Left ventricle myocardium inferior (tissue), 1 donor: Measurements from ENCODE around the gene UNC45A. TPM values are rescaled to one million over a fixed set of nuclear protein-coding genes. Genes with fewer than 3 reads are reported as not detected.

Experiments used
- DNase-seq: peaks from one replicate; pipeline ENCODE4 v3.0.0-alpha.2; 2020
- H3K27ac ChIP-seq: fragments of 200-600 bp; replicated peaks from 2 replicates; pipeline ENCODE4 v1.8.0; 2021
- H3K27me3 ChIP-seq: fragments of 200-600 bp; 2 replicates; pipeline ENCODE4 v1.8.0; 2021; ENCODE audit warnings: low read depth
- H3K36me3 ChIP-seq: fragments of 200-600 bp; 2 replicates; pipeline ENCODE4 v1.8.0; 2021
- H3K4me1 ChIP-seq: fragments of 200-600 bp; 2 replicates; pipeline ENCODE4 v1.8.0; 2021
- H3K4me3 ChIP-seq: fragments of 200-600 bp; 2 replicates; pipeline ENCODE4 v1.8.0; 2021; ENCODE audit warnings: mild to moderate bottlenecking, moderate library complexity
- H3K9me3 ChIP-seq: fragments of 200-600 bp; replicated peaks from 2 replicates; pipeline ENCODE4 v1.8.0; 2021
- intact Hi-C: fragments of 100-400 bp; cut with micrococcal nuclease; formaldehyde crosslinking; loops from one replicate; pipeline ENCODE4 v1.11.0; 2022
- total RNA-seq: library from RNA; stranded (reverse); fragmentation: NEBNext Ultra II Directional; extraction: Animal tissue kit (Norgen Biotek cat#: 25700); gene quantifications from one replicate; pipeline ENCODE4 v1.2.1, GENCODE V29; 2021
- TF ChIP-seq, protein P1 (sequence below): fragments of 200-600 bp; IDR thresholded peaks from 2 replicates; pipeline ENCODE4 v1.8.0; 2021; ENCODE audit warnings: antibody characterized with exemption, mild to moderate bottlenecking, borderline replicate concordance
- donor health status: DM: no; HTN: yes; CAD: no; lungs with severe emphysema.

Gene UNC45A
- total RNA-seq, 1 donor from 2014 or later = 21.9 TPM

DNA sequence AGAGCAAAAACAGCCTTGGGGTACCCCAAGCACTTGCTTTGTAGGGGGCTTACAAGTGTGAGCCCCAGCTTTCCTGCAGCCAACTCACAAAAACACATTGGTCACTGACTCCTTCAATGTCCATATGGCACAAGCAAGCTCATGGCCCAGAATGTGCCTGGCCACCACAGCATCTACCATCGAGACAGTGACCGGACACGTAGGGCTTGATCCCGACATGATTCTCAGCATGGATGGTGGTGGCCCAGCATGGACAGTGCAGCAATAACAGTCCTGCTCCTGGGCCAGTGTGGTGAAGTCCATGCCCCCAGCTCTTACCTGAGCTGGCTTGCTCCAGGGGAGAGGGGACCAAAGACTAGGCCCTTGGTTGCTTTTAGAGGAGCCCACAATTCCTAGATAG is 6.0 kb downstream of the UNC45A start:
- Histone ChIP-seq H3K9me3 (no peaks in the 10 kb centered on the region), H3K36me3 (peaks cover 79% of the 10 kb centered on the region), H3K4me1 (peaks cover 10% of the 10 kb centered on the region), H3K27me3 (no peaks in the 10 kb centered on the region), H3K27ac (no peak overlapping the region), H3K4me3 (no peak overlapping the region)
- DNase-seq = no peak
- TF ChIP-seq, protein P1, sequence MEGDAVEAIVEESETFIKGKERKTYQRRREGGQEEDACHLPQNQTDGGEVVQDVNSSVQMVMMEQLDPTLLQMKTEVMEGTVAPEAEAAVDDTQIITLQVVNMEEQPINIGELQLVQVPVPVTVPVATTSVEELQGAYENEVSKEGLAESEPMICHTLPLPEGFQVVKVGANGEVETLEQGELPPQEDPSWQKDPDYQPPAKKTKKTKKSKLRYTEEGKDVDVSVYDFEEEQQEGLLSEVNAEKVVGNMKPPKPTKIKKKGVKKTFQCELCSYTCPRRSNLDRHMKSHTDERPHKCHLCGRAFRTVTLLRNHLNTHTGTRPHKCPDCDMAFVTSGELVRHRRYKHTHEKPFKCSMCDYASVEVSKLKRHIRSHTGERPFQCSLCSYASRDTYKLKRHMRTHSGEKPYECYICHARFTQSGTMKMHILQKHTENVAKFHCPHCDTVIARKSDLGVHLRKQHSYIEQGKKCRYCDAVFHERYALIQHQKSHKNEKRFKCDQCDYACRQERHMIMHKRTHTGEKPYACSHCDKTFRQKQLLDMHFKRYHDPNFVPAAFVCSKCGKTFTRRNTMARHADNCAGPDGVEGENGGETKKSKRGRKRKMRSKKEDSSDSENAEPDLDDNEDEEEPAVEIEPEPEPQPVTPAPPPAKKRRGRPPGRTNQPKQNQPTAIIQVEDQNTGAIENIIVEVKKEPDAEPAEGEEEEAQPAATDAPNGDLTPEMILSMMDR = no peak
- intact Hi-C loops = no loop called here

DNA sequence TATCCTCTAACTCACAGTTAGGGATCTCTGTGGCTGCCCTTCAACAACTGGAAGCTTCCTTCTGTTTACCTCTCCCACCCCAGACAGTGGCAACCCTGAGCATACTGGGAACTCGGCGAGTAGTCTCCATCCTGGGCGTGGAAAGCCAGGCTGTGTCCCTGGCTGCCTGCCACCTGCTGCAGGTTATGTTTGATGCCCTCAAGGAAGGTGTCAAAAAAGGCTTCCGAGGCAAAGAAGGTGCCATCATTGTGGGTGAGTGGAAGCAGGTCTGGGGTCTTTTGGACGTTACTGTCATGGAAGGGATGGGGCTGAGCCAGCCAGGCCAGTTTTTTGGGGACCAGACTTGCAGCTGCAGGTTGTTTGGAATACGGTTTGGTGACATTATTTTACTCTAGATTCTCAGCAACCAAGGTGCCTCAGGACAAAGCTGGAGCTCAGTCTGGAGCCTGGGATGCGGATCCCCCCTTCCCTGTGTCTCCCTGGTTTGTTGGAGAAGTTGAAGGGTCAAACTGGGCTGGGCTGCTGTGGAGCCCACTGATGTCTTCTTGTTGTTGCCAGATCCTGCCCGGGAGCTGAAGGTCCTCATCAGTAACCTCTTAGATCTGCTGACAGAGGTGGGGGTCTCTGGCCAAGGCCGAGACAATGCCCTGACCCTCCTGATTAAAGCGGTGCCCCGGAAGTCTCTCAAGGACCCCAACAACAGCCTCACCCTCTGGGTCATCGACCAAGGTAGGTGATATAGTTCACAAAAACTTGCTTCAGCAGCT is 7.5 kb downstream of the UNC45A start:
- no peak overlapping the region for H3K27ac ChIP-seq
- DNase-seq = no peak
- TF ChIP-seq, protein P1 = no peak
- intact Hi-C loops = no loop called here
- no peaks in the 10 kb centered on the region for H3K27me3 ChIP-seq
- H3K36me3 ChIP-seq = peaks cover 93% of the 10 kb centered on the region
- H3K9me3 ChIP-seq = no peaks in the 10 kb centered on the region
- H3K4me1 ChIP-seq = no peaks in the 10 kb centered on the region
- H3K4me3 ChIP-seq = no peak overlapping the region

DNA sequence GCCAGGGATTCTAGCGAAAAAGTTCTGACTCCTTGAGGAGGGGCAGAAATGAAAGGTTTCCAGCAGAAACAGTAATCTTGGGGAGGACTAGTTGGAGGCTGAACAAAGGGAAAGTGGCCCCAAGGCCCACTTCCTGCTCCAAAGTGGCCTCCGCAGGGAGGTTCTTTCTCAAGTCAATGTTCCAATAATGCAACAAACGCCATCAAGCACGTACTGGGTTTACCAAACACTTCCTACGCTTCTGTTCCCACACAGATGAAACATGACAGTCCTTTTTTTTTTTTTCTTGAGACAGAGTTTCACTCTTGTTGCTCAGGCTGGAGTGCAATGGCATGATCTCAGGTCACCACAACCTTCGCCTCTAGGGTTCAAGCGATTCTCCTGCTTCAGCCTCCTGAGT is 10.0 kb downstream of the UNC45A start:
- Histone ChIP-seq H3K27me3 (no peaks in the 10 kb centered on the region), H3K9me3 (no peaks in the 10 kb centered on the region), H3K27ac (no peak overlapping the region), H3K4me1 (no peaks in the 10 kb centered on the region), H3K4me3 (no peak overlapping the region), H3K36me3 (peaks cover 99% of the 10 kb centered on the region)
- TF ChIP-seq, protein P1 = no peak
- intact Hi-C loops = no loop called here
- no peak for DNase-seq

DNA sequence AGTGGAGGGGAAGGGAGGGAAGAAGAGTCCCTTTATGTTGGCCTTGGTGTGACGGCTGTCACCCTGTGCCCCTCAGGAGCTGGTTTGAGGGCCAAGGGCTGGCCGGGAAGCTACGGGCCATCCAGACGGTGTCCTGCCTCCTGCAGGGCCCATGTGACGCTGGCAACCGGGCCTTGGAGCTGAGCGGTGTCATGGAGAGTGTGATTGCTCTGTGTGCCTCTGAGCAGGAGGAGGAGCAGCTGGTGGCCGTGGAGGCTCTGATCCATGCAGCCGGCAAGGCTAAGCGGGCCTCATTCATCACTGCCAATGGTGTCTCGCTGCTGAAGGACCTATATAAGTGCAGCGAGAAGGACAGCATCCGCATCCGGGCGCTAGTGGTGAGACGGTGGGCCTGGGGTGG is 11.5 kb downstream of the UNC45A start:
- no peak for DNase-seq
- peaks cover 99% of the 10 kb centered on the region for H3K36me3 ChIP-seq
- H3K27me3 ChIP-seq = no peaks in the 10 kb centered on the region
- no peaks in the 10 kb centered on the region for H3K4me1 ChIP-seq
- no peaks in the 10 kb centered on the region for H3K9me3 ChIP-seq
- intact Hi-C loops = no loop called here
- H3K4me3 ChIP-seq = no peak overlapping the region
- no peak overlapping the region for H3K27ac ChIP-seq
- TF ChIP-seq, protein P1 = no peak

DNA sequence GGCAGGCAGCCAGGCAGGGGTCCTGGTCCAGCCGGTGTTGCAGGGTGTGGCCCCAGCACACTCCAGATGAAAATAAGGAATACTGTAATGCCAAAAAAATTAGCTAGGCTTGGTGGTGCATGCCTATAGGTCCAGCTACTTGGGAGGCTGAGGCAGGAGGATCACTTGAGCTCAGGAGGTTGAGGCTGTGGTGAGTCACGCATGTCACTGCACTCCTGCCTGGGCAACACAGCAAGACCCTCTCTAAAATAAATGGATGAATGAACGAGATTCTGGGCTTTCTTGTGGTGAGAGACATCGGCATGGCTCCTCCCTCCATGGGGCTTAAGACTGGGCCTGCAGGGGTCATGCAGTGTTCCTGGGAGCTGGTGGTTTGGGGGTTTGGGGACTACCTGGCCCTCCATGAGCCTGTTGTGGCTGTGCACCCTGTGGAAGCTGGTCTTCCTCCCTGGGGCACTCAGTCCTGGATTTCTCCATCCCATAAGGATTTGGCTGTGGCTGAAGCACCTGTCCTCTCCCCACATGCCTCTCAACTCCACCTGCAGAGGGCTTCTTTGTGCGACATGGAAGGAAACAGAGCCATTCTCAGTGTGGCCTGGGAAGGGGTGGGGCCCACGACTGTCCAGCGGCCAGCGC is 12.0 kb downstream of the UNC45A start:
- TF ChIP-seq, protein P1 = no peak
- no peak for DNase-seq
- H3K9me3 ChIP-seq = no peaks in the 10 kb centered on the region
- H3K27ac ChIP-seq = no peak overlapping the region
- H3K4me1 ChIP-seq = no peaks in the 10 kb centered on the region
- no peak overlapping the region for H3K4me3 ChIP-seq
- H3K27me3 ChIP-seq = no peaks in the 10 kb centered on the region
- intact Hi-C loops = no loop called here
- H3K36me3 ChIP-seq = peaks cover 99% of the 10 kb centered on the region
